ENCODE results near the gene CHTF18. TPM values are rescaled to one million over a fixed set of nuclear protein-coding genes. Genes with fewer than 3 reads are reported as not detected.

Gene CHTF18
- total RNA-seq, 1 experiment from 2014 or later: 30.9 TPM

GRCh38 chr16:814974-815373 lies 26.6 kb downstream of the CHTF18 start:
- no peak for TF ChIP-seq CTCF (IDR thresholded peaks at IDR 0.05; ENCODE audit: unreplicated experiment)

GRCh38 chr16:815861-816260 lies 27.4 kb downstream of the CHTF18 start:
- no TSS peak for BruUV-seq (replicated peaks)
- no peaks in the 10 kb centered on the region for H3K9me3 Mint-ChIP-seq (ENCODE audit: unreplicated experiment)
- H3K4me1 Mint-ChIP-seq (ENCODE audit: insufficient read depth, unreplicated experiment): no peaks in the 10 kb centered on the region
- ChIA-PET POLR2A (no interaction called here), CTCF (interaction anchor here (0.6 to 3.0 kb wide), 4 partner anchors 228 to 270 kb away, joined by 3 to 10 read pairs (median 4); no protein-coding TSS in a partner anchor)
- peaks cover 28% of the 10 kb centered on the region for H3K27me3 Mint-ChIP-seq (ENCODE audit: insufficient read depth, unreplicated experiment)
- no peaks in the 10 kb centered on the region for H3K36me3 Mint-ChIP-seq (ENCODE audit: insufficient read depth, unreplicated experiment)
- no peak for DNase-seq (ENCODE audit: unreplicated experiment)
- no peak for TF ChIP-seq CTCF (IDR thresholded peaks at IDR 0.05; ENCODE audit: unreplicated experiment)
- no peak overlapping the region for H3K27ac Mint-ChIP-seq (ENCODE audit: low read depth, unreplicated experiment)
- no peak overlapping the region for H3K4me3 Mint-ChIP-seq (ENCODE audit: unreplicated experiment)
- intact Hi-C loops (cut with micrococcal nuclease): no loop called here

More at GRCh38 chr16:814974-815373, 26.6 kb downstream of the CHTF18 start:
- BruUV-seq (replicated peaks): no TSS peak
- Mint-ChIP-seq H3K27me3 (ENCODE audit: insufficient read depth, unreplicated experiment) (peaks cover 19% of the 10 kb centered on the region), H3K4me1 (ENCODE audit: insufficient read depth, unreplicated experiment) (no peaks in the 10 kb centered on the region), H3K9me3 (ENCODE audit: unreplicated experiment) (no peaks in the 10 kb centered on the region), H3K36me3 (ENCODE audit: insufficient read depth, unreplicated experiment) (no peaks in the 10 kb centered on the region), H3K4me3 (ENCODE audit: unreplicated experiment) (no peak overlapping the region), H3K27ac (ENCODE audit: low read depth, unreplicated experiment) (no peak overlapping the region)
- CTCF ChIA-PET: interaction anchor here (0.6 to 3.0 kb wide), 5 partner anchors 67 to 322 kb away, joined by 3 to 10 read pairs (median 3); no protein-coding TSS in a partner anchor
- intact Hi-C loops (cut with micrococcal nuclease): no loop called here
- POLR2A ChIA-PET: no interaction called here
- no peak for DNase-seq (ENCODE audit: unreplicated experiment)

GRCh38 chr16:817001-817906 lies 28.8 kb downstream of the CHTF18 start:
- Mint-ChIP-seq H3K36me3 (ENCODE audit: insufficient read depth, unreplicated experiment) (no peaks in the 10 kb centered on the region), H3K9me3 (ENCODE audit: unreplicated experiment) (no peaks in the 10 kb centered on the region), H3K27ac (ENCODE audit: low read depth, unreplicated experiment) (no peak overlapping the region), H3K4me1 (ENCODE audit: insufficient read depth, unreplicated experiment) (no peaks in the 10 kb centered on the region), H3K27me3 (ENCODE audit: insufficient read depth, unreplicated experiment) (peaks cover 23% of the 10 kb centered on the region), H3K4me3 (ENCODE audit: unreplicated experiment) (no peak overlapping the region)
- CTCF ChIA-PET: no interaction called here
- TF ChIP-seq CTCF (IDR thresholded peaks at IDR 0.05; ENCODE audit: unreplicated experiment): no peak
- POLR2A ChIA-PET: no interaction called here
- intact Hi-C loops (cut with micrococcal nuclease): no loop called here
- no peak for DNase-seq (ENCODE audit: unreplicated experiment)
- no TSS peak for BruUV-seq (replicated peaks)

DNA sequence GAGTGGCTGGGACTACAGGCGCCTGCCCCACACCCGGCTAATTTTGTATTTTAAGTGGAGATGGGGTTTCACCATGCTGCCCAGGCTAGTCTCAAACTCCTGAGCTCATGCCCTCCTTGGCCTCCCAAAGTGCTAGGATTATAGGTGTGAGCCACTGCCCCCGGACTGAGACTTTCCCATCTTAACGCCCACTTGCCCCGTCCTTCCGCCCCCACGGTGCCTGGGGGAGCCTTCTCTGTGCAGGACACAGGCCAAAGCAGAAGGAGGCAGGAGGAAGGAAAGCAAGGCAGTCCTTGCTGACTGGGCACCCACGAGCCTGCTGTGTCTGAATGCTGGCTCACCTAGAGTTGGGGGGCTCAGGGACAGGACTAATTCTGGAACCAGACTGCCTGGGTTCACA lies 29.7 kb downstream of the CHTF18 start:
- Mint-ChIP-seq H3K4me1 (ENCODE audit: insufficient read depth, unreplicated experiment) (no peaks in the 10 kb centered on the region), H3K27me3 (ENCODE audit: insufficient read depth, unreplicated experiment) (peaks cover 15% of the 10 kb centered on the region), H3K27ac (ENCODE audit: low read depth, unreplicated experiment) (no peak overlapping the region), H3K4me3 (ENCODE audit: unreplicated experiment) (no peak overlapping the region), H3K9me3 (ENCODE audit: unreplicated experiment) (no peaks in the 10 kb centered on the region), H3K36me3 (ENCODE audit: insufficient read depth, unreplicated experiment) (no peaks in the 10 kb centered on the region)
- CTCF ChIA-PET: no interaction called here
- no peak for DNase-seq (ENCODE audit: unreplicated experiment)
- POLR2A ChIA-PET: no interaction called here
- no TSS peak for BruUV-seq (replicated peaks)
- intact Hi-C loops (cut with micrococcal nuclease): no loop called here
- no peak for TF ChIP-seq CTCF (IDR thresholded peaks at IDR 0.05; ENCODE audit: unreplicated experiment)
